HepG2 (cell line): Measurements from ENCODE around the gene POLN. TPM values are rescaled to one million over a fixed set of nuclear protein-coding genes. Genes with fewer than 3 reads are reported as not detected.

Source experiments
- ATAC-seq: fragments of 200-7000 bp; cut with Tn5 transposase; 3 replicates; pipeline ENCODE4 v1.9.1; 2020; ENCODE audit warnings: mild to moderate bottlenecking, moderate library complexity
- BruUV-seq: library from RNA; stranded (reverse); fragments of 400-500 nt; replicated peaks from 2 replicates; lab custom pipeline; 2021; lab: Mats Ljungman, UMichigan
- CTCF ChIA-PET: fragments of 300-600 bp; formaldehyde crosslinking; extraction: SDS; loops from one replicate; lab custom pipeline; 2021; ENCODE audit warnings: low total read pairs, inconsistent platforms, low intra/inter-chr PET ratio; lab: Yijun Ruan, JAX
- POLR2A ChIA-PET: fragments of 350-600 bp; sonication (Branson Sonifier 250); formaldehyde crosslinking; loops from one replicate; lab custom pipeline; 2020; ENCODE audit warnings: antibody characterized with exemption, inconsistent platforms; lab: Yijun Ruan, JAX
- DNase-seq: peaks from one replicate; pipeline ENCODE4 v3.0.0-alpha.2; 2015; ENCODE audit warnings: low spot score
- FAIRE-seq: peaks from 3 replicates; lab custom pipeline; 2011; peaks lifted over from hg19 to GRCh38; lab: Jason Lieb, UNC
- H2AFZ ChIP-seq: one replicate; pipeline ENCODE4 v1.6.1; 2011; ENCODE audit warnings: low read length, inconsistent platforms
- H3K27ac ChIP-seq: fragments of 300-600 bp; 3 replicates; pipeline ENCODE4 v1.8.0; 2011; ENCODE audit warnings: mixed run types, mild to moderate bottlenecking, mixed read lengths, low read length, inconsistent platforms; ENCODE audit not compliant: insufficient read depth; ENCODE audit errors: extremely low read length
- H3K27me3 ChIP-seq, 2 experiments: fragments of 200-600 bp in 1 of 2; 2 replicates in 1 of 2; 3 replicates in 1 of 2; pipeline versions ENCODE4 v1.6.0 to v1.8.0; 2011; ENCODE audit warnings: low read length in 2 of 2, mild to moderate bottlenecking in 2 of 2, moderate library complexity in 2 of 2, inconsistent platforms in 1 of 2; ENCODE audit not compliant: insufficient read depth in 2 of 2, control insufficient read depth in 1 of 2
- H3K36me3 ChIP-seq, 2 experiments: fragments of 200-600 bp in 1 of 2; replicated peaks in 1 of 2; 2 replicates in 1 of 2; 3 replicates in 1 of 2; pipeline versions ENCODE4 v1.5.1 to v1.8.0; 2011; ENCODE audit warnings: low read length in 2 of 2, inconsistent platforms in 1 of 2; ENCODE audit not compliant: insufficient read depth in 2 of 2, control insufficient read depth in 1 of 2
- H3K4me1 ChIP-seq: 2 replicates; pipeline ENCODE4 v1.5.1; 2012; ENCODE audit warnings: low read length, inconsistent platforms; ENCODE audit not compliant: insufficient read depth
- H3K4me2 ChIP-seq: 2 replicates; pipeline ENCODE4 v1.6.0; 2011; ENCODE audit warnings: low read depth, low read length, inconsistent platforms
- H3K4me3 ChIP-seq, 3 experiments: fragments of 200-600 bp in 1 of 3; sonication (generic), shearing (Covaris generic) in 1 of 3; replicated peaks in 1 of 3; 2 replicates each; pipeline ENCODE4 v1.5.1; 2011 to 2016; ENCODE audit warnings: low read length in 3 of 3, inconsistent platforms in 2 of 3, low read depth in 2 of 3, mild to moderate bottlenecking in 2 of 3, control low read depth in 1 of 3, mixed read lengths in 1 of 3; ENCODE audit not compliant: insufficient read depth in 1 of 3
- H3K79me2 ChIP-seq: one replicate; pipeline ENCODE4 v1.6.1; 2011; ENCODE audit warnings: low read length, inconsistent platforms; ENCODE audit not compliant: insufficient read depth
- H3K9ac ChIP-seq: 2 replicates; pipeline ENCODE4 v1.6.0; 2011; ENCODE audit warnings: mild to moderate bottlenecking, low read depth, low read length, inconsistent platforms; ENCODE audit not compliant: insufficient read depth
- H3K9me3 ChIP-seq: 2 replicates; pipeline ENCODE4 v1.5.1; 2012; ENCODE audit warnings: mild to moderate bottlenecking, low read length
- H4K20me1 ChIP-seq: 2 replicates; pipeline ENCODE4 v1.6.0; 2011; ENCODE audit warnings: inconsistent platforms, mild to moderate bottlenecking, low read length, moderate library complexity; ENCODE audit not compliant: insufficient read depth
- CCDC6 ChIP-seq: sonication (generic); formaldehyde crosslinking; IDR thresholded peaks from 2 replicates; pipeline ENCODE4 v1.8.1; 2022; ENCODE audit warnings: mild to moderate bottlenecking, missing genetic modification reagents, moderate library complexity
- ESRRA ChIP-seq: sonication (generic); formaldehyde crosslinking; IDR thresholded peaks from 2 replicates; pipeline ENCODE4 v1.5.1; 2020; ENCODE audit warnings: mild to moderate bottlenecking, low read depth, missing genetic modification reagents
- RCOR2 ChIP-seq: IDR thresholded peaks from 2 replicates; pipeline ENCODE4 v1.6.1; 2016; ENCODE audit warnings: missing biosample characterization, missing genetic modification reagents
- SKI ChIP-seq: fragments of 450-650 bp; IDR thresholded peaks from one replicate; pipeline ENCODE4 v1.6.1; 2018; ENCODE audit warnings: mild to moderate bottlenecking; ENCODE audit not compliant: partially characterized antibody
- TSC22D2 ChIP-seq: sonication (generic); formaldehyde crosslinking; IDR thresholded peaks from 2 replicates; pipeline ENCODE4 v1.5.1; 2020; ENCODE audit warnings: missing genetic modification reagents, mild to moderate bottlenecking, borderline replicate concordance
- ZNF703 ChIP-seq: sonication (generic); formaldehyde crosslinking; IDR thresholded peaks from 2 replicates; pipeline ENCODE4 v1.5.1; 2020; ENCODE audit warnings: missing genetic modification reagents, mild to moderate bottlenecking, moderate library complexity, borderline replicate concordance
- ZNF737 ChIP-seq: sonication (generic); formaldehyde crosslinking; IDR thresholded peaks from 2 replicates; pipeline ENCODE4 v1.5.0; 2020; ENCODE audit warnings: missing genetic modification reagents, mild to moderate bottlenecking, borderline replicate concordance
- WGBS: methylation state at CpG from one replicate; pipeline ENCODE4 v1.1.6; 2017; ENCODE audit warnings: low lambda C conversion rate; 5-methylcytosine and 5-hydroxymethylcytosine counted together
- in situ Hi-C: cut with HindIII; loops from 2 replicates; pipeline ENCODE4 v1.10.0; 2017; ENCODE audit warnings: low pct_unique_long_range_greater_than_20kb; ENCODE audit not compliant: extremely low pct_ligation_motif_present
- intact Hi-C: fragments of 100-400 bp; cut with micrococcal nuclease; formaldehyde crosslinking; loops from one replicate; pipeline ENCODE4 v1.10.0; 2022; ENCODE audit not compliant: unreplicated experiment
- polyA plus RNA-seq, 8 experiments: library from polyadenylated mRNA; depleted of rRNA in 3 of 8; stranded (reverse) in 7 of 8; unstranded in 1 of 8; fragments of >200 nt; fragmentation: Illumina TruSeq in 4 of 8; extraction: Trizol in 4 of 8; gene quantifications; 2 replicates each; pipeline versions ENCODE4 v1.2.1 to v1.2.3, GENCODE V29; 2011 to 2016; ENCODE audit warnings: low read depth in 4 of 8, missing spikeins in 1 of 8, mixed read lengths in 1 of 8; ENCODE audit not compliant: insufficient read depth in 1 of 8
- total RNA-seq, 5 experiments: library from RNA; depleted of rRNA; stranded (reverse); fragments of >200 nt; fragmentation: Illumina TruSeq; extraction: Trizol; gene quantifications; 2 replicates each; pipeline ENCODE4 v1.2.3, GENCODE V29; 2016; ENCODE audit warnings: low read depth in 1 of 5
- TF ChIP-seq, protein P1 (sequence below), 2 experiments: sonication (generic) in 1 of 2; formaldehyde crosslinking in 1 of 2; IDR thresholded peaks; 2 replicates each; pipeline versions ENCODE4 v1.4.0 to v1.6.1; 2018 to 2020; ENCODE audit warnings: missing genetic modification reagents in 2 of 2, borderline replicate concordance in 1 of 2, low read depth in 1 of 2, mild to moderate bottlenecking in 1 of 2, missing biosample characterization in 1 of 2
- TF ChIP-seq, protein P2 (sequence below): sonication (generic); formaldehyde crosslinking; IDR thresholded peaks from 2 replicates; pipeline ENCODE4 v1.5.0; 2020; ENCODE audit warnings: missing genetic modification reagents, mild to moderate bottlenecking, borderline replicate concordance
- TF ChIP-seq, protein P3 (sequence below): sonication (generic); formaldehyde crosslinking; IDR thresholded peaks from 2 replicates; pipeline ENCODE4 v1.5.1; 2020; ENCODE audit warnings: mild to moderate bottlenecking, missing genetic modification reagents, moderate library complexity
- TF ChIP-seq, protein P4 (sequence below): IDR thresholded peaks from 2 replicates; pipeline ENCODE4 v1.6.1; 2016; ENCODE audit warnings: low read depth, borderline replicate concordance

POLN gene
- total and polyA plus RNA-seq, 2 of the 13 experiments (the other 11 are each of a cell fraction or from before 2014, with no cell fraction given): 0.93 to 1.5 TPM

DNA sequence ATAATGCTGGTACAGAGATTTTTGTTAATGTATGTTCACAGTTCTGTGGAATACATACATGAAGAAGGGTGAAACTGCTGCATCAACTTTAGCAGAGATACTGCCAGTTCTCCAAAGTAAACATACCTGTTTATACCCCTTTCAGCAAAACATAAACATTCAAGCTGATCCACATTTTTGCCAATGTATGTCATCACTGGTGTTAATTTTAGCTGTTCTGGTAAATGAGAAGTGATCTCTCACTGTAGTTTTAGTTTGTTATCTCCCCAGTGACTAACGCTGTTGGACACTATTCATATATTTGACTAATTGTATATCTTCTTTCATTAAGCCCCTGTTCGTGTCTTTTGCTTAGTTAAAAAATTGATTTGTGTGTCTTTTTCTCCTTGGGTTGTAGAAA lies 82.0 kb downstream of the POLN start (continued):
- no peak for TF ChIP-seq TSC22D2 (CRISPR knock-in tag)

DNA sequence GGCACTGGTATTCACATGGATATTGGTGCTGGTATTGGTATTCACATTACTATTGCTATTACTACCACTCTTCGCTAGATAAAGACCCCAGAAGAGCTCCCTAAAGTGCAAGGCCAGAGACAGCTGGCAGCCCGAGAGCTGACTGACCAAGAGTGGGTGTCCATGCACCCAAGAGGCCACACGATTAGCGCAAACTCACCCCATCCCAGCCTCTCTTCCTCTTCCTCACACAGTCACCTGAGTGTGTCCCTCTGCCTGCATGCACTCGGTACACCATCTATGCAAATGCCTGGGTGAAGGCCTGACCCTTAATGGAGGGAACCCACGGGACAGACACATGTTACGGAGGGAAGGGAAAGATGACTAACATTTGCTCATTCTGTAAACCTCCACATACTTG lies 86.7 kb downstream of the POLN start:
- H3K36me3 ChIP-seq: no peaks in the 10 kb centered on the region
- H3K27ac ChIP-seq: no peak overlapping the region
- no peak for DNase-seq
- ChIA-PET CTCF (no interaction called here), POLR2A (no interaction called here)
- H4K20me1 ChIP-seq: no peaks in the 10 kb centered on the region
- 45% methylated on average over 4 of the region's 7 CpGs for whole genome bisulfite sequencing
- no peaks in the 10 kb centered on the region for H3K4me1 ChIP-seq
- in situ Hi-C loops: no loop called here
- no peak for TF ChIP-seq CCDC6 (CRISPR knock-in tag)
- TF ChIP-seq ZNF737 (CRISPR knock-in tag): no peak
- TF ChIP-seq, protein P1, sequence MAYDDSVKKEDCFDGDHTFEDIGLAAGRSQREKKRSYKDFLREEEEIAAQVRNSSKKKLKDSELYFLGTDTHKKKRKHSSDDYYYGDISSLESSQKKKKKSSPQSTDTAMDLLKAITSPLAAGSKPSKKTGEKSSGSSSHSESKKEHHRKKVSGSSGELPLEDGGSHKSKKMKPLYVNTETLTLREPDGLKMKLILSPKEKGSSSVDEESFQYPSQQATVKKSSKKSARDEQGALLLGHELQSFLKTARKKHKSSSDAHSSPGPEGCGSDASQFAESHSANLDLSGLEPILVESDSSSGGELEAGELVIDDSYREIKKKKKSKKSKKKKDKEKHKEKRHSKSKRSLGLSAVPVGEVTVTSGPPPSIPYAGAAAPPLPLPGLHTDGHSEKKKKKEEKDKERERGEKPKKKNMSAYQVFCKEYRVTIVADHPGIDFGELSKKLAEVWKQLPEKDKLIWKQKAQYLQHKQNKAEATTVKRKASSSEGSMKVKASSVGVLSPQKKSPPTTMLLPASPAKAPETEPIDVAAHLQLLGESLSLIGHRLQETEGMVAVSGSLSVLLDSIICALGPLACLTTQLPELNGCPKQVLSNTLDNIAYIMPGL (CRISPR knock-in tag; IDR thresholded peaks at IDR 0.05; ENCODE audit: borderline replicate concordance in 1 of 2, low read depth in 1 of 2): no peak
- no peak for TF ChIP-seq SKI
- TF ChIP-seq, protein P2, sequence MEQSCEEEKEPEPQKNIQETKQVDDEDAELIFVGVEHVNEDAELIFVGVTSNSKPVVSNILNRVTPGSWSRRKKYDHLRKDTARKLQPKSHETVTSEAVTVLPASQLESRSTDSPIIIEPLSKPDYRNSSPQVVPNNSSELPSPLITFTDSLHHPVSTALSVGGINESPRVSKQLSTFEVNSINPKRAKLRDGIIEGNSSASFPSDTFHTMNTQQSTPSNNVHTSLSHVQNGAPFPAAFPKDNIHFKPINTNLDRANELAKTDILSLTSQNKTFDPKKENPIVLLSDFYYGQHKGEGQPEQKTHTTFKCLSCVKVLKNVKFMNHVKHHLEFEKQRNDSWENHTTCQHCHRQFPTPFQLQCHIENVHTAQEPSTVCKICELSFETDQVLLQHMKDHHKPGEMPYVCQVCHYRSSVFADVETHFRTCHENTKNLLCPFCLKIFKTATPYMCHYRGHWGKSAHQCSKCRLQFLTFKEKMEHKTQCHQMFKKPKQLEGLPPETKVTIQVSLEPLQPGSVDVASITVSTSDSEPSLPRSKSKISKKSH (CRISPR knock-in tag): no peak
- TF ChIP-seq, protein P3, sequence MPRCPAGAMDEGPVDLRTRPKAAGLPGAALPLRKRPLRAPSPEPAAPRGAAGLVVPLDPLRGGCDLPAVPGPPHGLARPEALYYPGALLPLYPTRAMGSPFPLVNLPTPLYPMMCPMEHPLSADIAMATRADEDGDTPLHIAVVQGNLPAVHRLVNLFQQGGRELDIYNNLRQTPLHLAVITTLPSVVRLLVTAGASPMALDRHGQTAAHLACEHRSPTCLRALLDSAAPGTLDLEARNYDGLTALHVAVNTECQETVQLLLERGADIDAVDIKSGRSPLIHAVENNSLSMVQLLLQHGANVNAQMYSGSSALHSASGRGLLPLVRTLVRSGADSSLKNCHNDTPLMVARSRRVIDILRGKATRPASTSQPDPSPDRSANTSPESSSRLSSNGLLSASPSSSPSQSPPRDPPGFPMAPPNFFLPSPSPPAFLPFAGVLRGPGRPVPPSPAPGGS: no peak
- TF ChIP-seq, protein P4, sequence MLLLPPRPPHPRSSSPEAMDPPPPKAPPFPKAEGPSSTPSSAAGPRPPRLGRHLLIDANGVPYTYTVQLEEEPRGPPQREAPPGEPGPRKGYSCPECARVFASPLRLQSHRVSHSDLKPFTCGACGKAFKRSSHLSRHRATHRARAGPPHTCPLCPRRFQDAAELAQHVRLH (CRISPR knock-in tag): no peak
- no peak for TF ChIP-seq RCOR2
- no peak for TF ChIP-seq ZNF703
- TF ChIP-seq ESRRA (CRISPR knock-in tag): no peak
- no peak for ATAC-seq
- no TSS peak for BruUV-seq
- intact Hi-C loops: no loop called here
- no peaks in the 10 kb centered on the region; a peak in 1 of 5 replicates for H3K27me3 ChIP-seq
- no peak overlapping the region for H3K4me3 ChIP-seq
- no peaks in the 10 kb centered on the region for H3K79me2 ChIP-seq
- H3K9me3 ChIP-seq: no peaks in the 10 kb centered on the region
- no peak for FAIRE-seq
- no peak overlapping the region for H3K4me2 ChIP-seq
- H2AFZ ChIP-seq: no peak overlapping the region
- H3K9ac ChIP-seq: no peak overlapping the region
